GM13977 (cell line): Measurements from ENCODE around the gene DENND11.

ENCODE experiments used
- DNase-seq: peaks from one replicate; pipeline ENCODE4 v3.0.0; 2012; ENCODE audit warnings: low spot score
- in situ Hi-C: fragments of 300-500 bp; cut with MboI; formaldehyde crosslinking; loops from one replicate; pipeline ENCODE4 v1.12.0; 2022; ENCODE audit warnings: low sequenced_read_pairs, low pct_unique_long_range_greater_than_20kb, mixed read lengths, inconsistent platforms; ENCODE audit not compliant: unreplicated experiment
- TF ChIP-seq, protein P1 (sequence below): IDR thresholded peaks from 2 replicates; pipeline ENCODE4 v1.5.1; 2012; ENCODE audit warnings: mild to moderate bottlenecking, control low read depth; ENCODE audit not compliant: insufficient read depth; ENCODE audit errors: extremely low read depth, missing control alignments

Gene DENND11

DNA sequence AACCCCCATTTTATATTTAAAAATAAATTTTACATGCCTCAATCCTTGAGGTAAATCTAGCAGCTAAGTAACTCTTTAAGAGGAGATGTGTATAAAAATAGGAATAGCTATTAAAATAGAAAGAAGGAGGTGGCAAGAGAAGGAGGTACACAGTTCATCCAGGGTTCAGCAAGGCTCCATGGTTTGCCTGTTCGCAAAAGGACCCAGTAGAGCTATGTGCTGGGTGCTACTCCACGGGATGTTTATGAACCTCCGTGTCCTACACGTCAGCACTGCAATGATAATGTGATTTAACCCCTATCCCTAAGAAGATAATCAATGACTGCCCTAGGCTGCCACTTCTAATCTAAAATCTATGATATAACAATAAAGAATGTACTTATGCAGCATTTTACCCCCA lies 926 bp upstream of the DENND11 start:
- DNase-seq = no peak
- TF ChIP-seq, protein P1, sequence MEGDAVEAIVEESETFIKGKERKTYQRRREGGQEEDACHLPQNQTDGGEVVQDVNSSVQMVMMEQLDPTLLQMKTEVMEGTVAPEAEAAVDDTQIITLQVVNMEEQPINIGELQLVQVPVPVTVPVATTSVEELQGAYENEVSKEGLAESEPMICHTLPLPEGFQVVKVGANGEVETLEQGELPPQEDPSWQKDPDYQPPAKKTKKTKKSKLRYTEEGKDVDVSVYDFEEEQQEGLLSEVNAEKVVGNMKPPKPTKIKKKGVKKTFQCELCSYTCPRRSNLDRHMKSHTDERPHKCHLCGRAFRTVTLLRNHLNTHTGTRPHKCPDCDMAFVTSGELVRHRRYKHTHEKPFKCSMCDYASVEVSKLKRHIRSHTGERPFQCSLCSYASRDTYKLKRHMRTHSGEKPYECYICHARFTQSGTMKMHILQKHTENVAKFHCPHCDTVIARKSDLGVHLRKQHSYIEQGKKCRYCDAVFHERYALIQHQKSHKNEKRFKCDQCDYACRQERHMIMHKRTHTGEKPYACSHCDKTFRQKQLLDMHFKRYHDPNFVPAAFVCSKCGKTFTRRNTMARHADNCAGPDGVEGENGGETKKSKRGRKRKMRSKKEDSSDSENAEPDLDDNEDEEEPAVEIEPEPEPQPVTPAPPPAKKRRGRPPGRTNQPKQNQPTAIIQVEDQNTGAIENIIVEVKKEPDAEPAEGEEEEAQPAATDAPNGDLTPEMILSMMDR = no peak
- in situ Hi-C loops = no loop called here

DNA sequence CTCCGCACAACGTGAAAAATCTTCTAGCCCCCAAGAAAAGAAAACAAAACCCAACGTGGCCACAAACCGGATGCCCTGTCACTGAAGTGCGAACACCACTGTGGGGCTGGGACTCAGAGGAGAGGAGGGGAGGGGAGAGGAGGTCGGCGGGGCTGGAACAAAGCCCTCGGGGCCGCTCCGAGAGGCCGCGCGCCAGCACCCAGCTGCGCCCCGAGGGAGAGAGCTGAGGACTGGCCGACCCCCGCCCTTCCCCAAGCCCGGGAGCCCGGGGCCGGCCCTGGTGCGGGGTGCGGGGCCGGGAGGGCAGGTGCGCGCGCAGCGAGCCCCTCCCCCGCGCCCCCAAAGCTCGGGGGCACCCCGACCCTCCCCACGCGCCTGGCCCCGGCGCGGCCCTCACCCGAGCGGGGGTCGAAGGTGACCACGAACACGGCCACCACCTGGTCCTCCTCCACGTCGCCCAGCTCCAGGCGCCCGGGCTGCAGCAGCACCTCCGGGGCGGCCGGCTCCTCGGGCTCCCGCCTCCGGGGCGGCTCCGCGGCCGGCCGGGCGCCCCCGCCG lies 398 bp downstream of the DENND11 start:
- in situ Hi-C loops = no loop called here
- TF ChIP-seq, protein P1 = no peak
- peak; percentile 88 for DNase-seq

GRCh38 chr7:141700848-141701371 lies 1.1 kb downstream of the DENND11 start:
- TF ChIP-seq, protein P1 = no peak
- peak; percentile 28 for DNase-seq
- in situ Hi-C loops = no loop called here

DNA sequence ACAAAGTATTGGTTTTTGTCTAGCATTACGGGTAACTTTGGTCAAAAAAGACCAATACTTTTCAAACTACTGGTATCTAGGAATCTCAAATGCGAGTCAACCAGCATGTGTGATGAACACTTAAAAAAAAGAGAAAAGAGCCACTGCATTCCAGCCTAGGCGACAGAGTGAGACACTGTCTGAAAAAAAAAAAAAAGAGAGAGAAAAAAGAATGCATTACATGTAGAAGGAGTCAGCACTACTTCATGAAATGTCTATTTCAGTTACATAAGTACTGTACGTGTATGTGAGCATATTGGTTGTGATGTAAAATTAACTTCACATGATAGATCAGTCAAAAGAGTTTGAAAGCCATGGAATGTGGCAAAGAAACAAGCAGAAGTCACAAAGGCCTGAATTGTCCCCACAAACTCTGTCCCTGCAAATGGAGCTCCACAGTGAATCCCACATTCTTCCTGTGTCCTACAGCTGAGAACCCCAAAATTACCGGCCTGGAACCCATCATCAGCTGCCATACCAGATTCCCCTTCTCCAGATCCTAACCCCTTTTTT lies 1.6 kb downstream of the DENND11 start:
- no peak for DNase-seq
- in situ Hi-C loops = no loop called here
- TF ChIP-seq, protein P1 = no peak

- no peak for DNase-seq
- in situ Hi-C loops = no loop called here
- TF ChIP-seq, protein P1 = no peak
Measured at GRCh38 chr7:141699860-141700259, 2.1 kb downstream of the DENND11 start.

GRCh38 chr7:141698247-141699015 lies 3.5 kb downstream of the DENND11 start:
- DNase-seq = no peak
- TF ChIP-seq, protein P1 = no peak
- in situ Hi-C loops = no loop called here
